GM12878 (cell line): Measurements from ENCODE around the gene NSL1. TPM values are rescaled to one million over a fixed set of nuclear protein-coding genes. Genes with fewer than 3 reads are reported as not detected.

Experiments used
- ATAC-seq: fragments of 200-7000 bp; cut with Tn5 transposase; 3 replicates; pipeline ENCODE4 v1.9.1; 2020; ENCODE audit warnings: mild to moderate bottlenecking, moderate library complexity
- BruUV-seq: library from RNA; stranded (reverse); fragments of 400-500 nt; replicated peaks from 2 replicates; lab custom pipeline; 2021; lab: Mats Ljungman, UMichigan
- CTCF ChIA-PET: fragments of 300-600 bp; sonication (Branson Sonifier 250); formaldehyde crosslinking; extraction: SDS; loops from one replicate; lab custom pipeline; 2021; ENCODE audit warnings: inconsistent platforms; lab: Yijun Ruan, JAX
- POLR2A ChIA-PET: fragments of 350-600 bp; formaldehyde crosslinking; extraction: SDS; loops from one replicate; lab custom pipeline; 2021; ENCODE audit warnings: inconsistent platforms; lab: Charles Lee
- RAD21 ChIA-PET: fragments of 300-600 bp; sonication (Branson Sonifier 250); formaldehyde crosslinking; loops from one replicate; lab custom pipeline; 2023; ENCODE audit warnings: antibody characterized with exemption; ENCODE audit not compliant: unreplicated experiment; lab: Charles Lee
- SMC1A ChIA-PET: fragments of 300-600 bp; sonication (Branson Sonifier 250); formaldehyde crosslinking; loops from one replicate; lab custom pipeline; 2023; ENCODE audit not compliant: unreplicated experiment, uncharacterized antibody; lab: Charles Lee
- DNase-seq: peaks from one replicate; pipeline ENCODE4 v3.0.0-alpha.2; 2011; ENCODE audit warnings: low read depth, low spot score
- FAIRE-seq: peaks from 3 replicates; lab custom pipeline; 2011; peaks lifted over from hg19 to GRCh38; lab: Jason Lieb, UNC
- H2AFZ ChIP-seq: 2 replicates; pipeline ENCODE4 v1.6.0; 2011; ENCODE audit warnings: low read depth, low read length, control low read depth; ENCODE audit not compliant: control insufficient read depth
- H3K27ac ChIP-seq: 2 replicates; pipeline ENCODE4 v1.5.1; 2011; ENCODE audit warnings: control low read depth; ENCODE audit not compliant: control insufficient read depth, insufficient read depth
- H3K27me3 ChIP-seq, 2 experiments: replicated peaks in 1 of 2; 2 replicates each; pipeline versions ENCODE4 v1.6.0 to v1.6.1; 2011; ENCODE audit warnings: low read length in 1 of 2; ENCODE audit not compliant: control insufficient read depth in 2 of 2, insufficient read depth in 2 of 2
- H3K36me3 ChIP-seq, 2 experiments: 2 replicates each; pipeline ENCODE4 v1.5.1; 2011; ENCODE audit warnings: low read length in 1 of 2; ENCODE audit not compliant: control insufficient read depth in 2 of 2, insufficient read depth in 2 of 2
- H3K4me1 ChIP-seq: 2 replicates; pipeline ENCODE4 v1.6.1; 2011; ENCODE audit warnings: mild to moderate bottlenecking, low read length, moderate library complexity, mixed read lengths; ENCODE audit not compliant: control insufficient read depth, insufficient read depth
- H3K4me2 ChIP-seq: 2 replicates; pipeline ENCODE4 v1.6.0; 2011; ENCODE audit warnings: control low read depth; ENCODE audit not compliant: control insufficient read depth, insufficient read depth
- H3K4me3 ChIP-seq: fragments of 200-600 bp; sonication (generic); 2 replicates; pipeline ENCODE4 v1.5.1; 2016
- H3K79me2 ChIP-seq: 2 replicates; pipeline ENCODE4 v1.6.0; 2011; ENCODE audit warnings: low read length; ENCODE audit not compliant: control insufficient read depth, insufficient read depth
- H3K9ac ChIP-seq: 2 replicates; pipeline ENCODE4 v1.8.0; 2011; ENCODE audit warnings: low read length, control low read depth, mixed read lengths; ENCODE audit not compliant: control insufficient read depth, insufficient read depth
- H3K9me3 ChIP-seq: replicated peaks from 3 replicates; pipeline ENCODE4 v1.5.1; 2011; ENCODE audit warnings: mild to moderate bottlenecking, low read length; ENCODE audit not compliant: control insufficient read depth, insufficient read depth
- H4K20me1 ChIP-seq: 2 replicates; pipeline ENCODE4 v1.6.0; 2011; ENCODE audit not compliant: control insufficient read depth, insufficient read depth
- CTCF ChIP-seq, 3 experiments: IDR thresholded peaks in 2 of 3; conservative IDR thresholded peaks in 1 of 3; 2 replicates each; pipeline ENCODE4 v1.5.1; 2011; ENCODE audit warnings: low read depth in 3 of 3, low read length in 3 of 3, mild to moderate bottlenecking in 3 of 3, control low read depth in 2 of 3, moderate library complexity in 2 of 3, inconsistent platforms in 1 of 3, mixed read lengths in 1 of 3; ENCODE audit not compliant: control insufficient read depth in 2 of 3, insufficient read depth in 1 of 3; ENCODE audit errors: extremely low read depth in 1 of 3
- EP300 ChIP-seq, 2 experiments: fragments of 150-350 bp in 1 of 2; IDR thresholded peaks; 2 replicates each; pipeline ENCODE4 v1.6.1; 2011 to 2012; ENCODE audit warnings: low read depth in 2 of 2, low read length in 2 of 2, borderline replicate concordance in 1 of 2, improper control_type of control experiment in 1 of 2, inconsistent platforms in 1 of 2; ENCODE audit not compliant: control insufficient read depth in 1 of 2
- GABPA ChIP-seq: IDR thresholded peaks from 2 replicates; pipeline ENCODE4 v1.6.1; 2014; ENCODE audit warnings: antibody characterized with exemption, low read depth, mild to moderate bottlenecking, inconsistent platforms
- HDAC2 ChIP-seq: fragments of 200-600 bp; sonication (generic); IDR thresholded peaks from 2 replicates; pipeline ENCODE4 v1.6.1; 2017
- KDM1A ChIP-seq: fragments of 200-600 bp; sonication (generic); IDR thresholded peaks from 2 replicates; pipeline ENCODE4 v1.6.1; 2016; ENCODE audit warnings: borderline replicate concordance
- NKRF ChIP-seq: fragments of 450-650 bp; conservative IDR thresholded peaks from 2 replicates; pipeline ENCODE4 v1.6.1; 2017; ENCODE audit warnings: mild to moderate bottlenecking, moderate library complexity
- NR2F1 ChIP-seq: fragments of 450-650 bp; conservative IDR thresholded peaks from 2 replicates; pipeline ENCODE4 v1.6.1; 2017; ENCODE audit warnings: mild to moderate bottlenecking
- PAX8 ChIP-seq: fragments of 450-650 bp; IDR thresholded peaks from 2 replicates; pipeline ENCODE4 v1.6.1; 2017; ENCODE audit warnings: mild to moderate bottlenecking, moderate library complexity
- PML ChIP-seq: IDR thresholded peaks from 2 replicates; pipeline ENCODE4 v1.6.1; 2012; ENCODE audit warnings: low read length, inconsistent platforms
- RELA ChIP-seq: fragments of 450-650 bp; IDR thresholded peaks from 2 replicates; pipeline ENCODE4 v1.8.0; 2014; ENCODE audit warnings: borderline replicate concordance; ENCODE audit not compliant: partially characterized antibody
- SP1 ChIP-seq: IDR thresholded peaks from one replicate; pipeline ENCODE4 v1.6.1; 2011; ENCODE audit warnings: low read depth, low read length
- ZBTB4 ChIP-seq: fragments of 450-650 bp; formaldehyde crosslinking; IDR thresholded peaks from 2 replicates; pipeline ENCODE4 v1.4.0; 2022; ENCODE audit warnings: mild to moderate bottlenecking, moderate library complexity
- ZNF207 ChIP-seq: fragments of 450-650 bp; IDR thresholded peaks from 2 replicates; pipeline ENCODE4 v1.6.1; 2014; ENCODE audit warnings: antibody characterized with exemption, mild to moderate bottlenecking, borderline replicate concordance
- ZNF24 ChIP-seq: fragments of 450-650 bp; IDR thresholded peaks from 2 replicates; pipeline ENCODE4 v1.6.1; 2017; ENCODE audit warnings: antibody characterized with exemption, mild to moderate bottlenecking
- WGBS: methylation state at CpG from one replicate; pipeline ENCODE4 v1.1.6; 2016; ENCODE audit warnings: low lambda C conversion rate; ENCODE audit not compliant: insufficient replicate concordance, insufficient coverage; ENCODE audit errors: missing lambda C conversion rate; 5-methylcytosine and 5-hydroxymethylcytosine counted together
- in situ Hi-C: fragments of 300-500 bp; cut with MboI; formaldehyde crosslinking; loops from 9 replicates; pipeline ENCODE4 v1.14.3; 2018; ENCODE audit warnings: mixed read lengths
- intact Hi-C: fragments of 100-400 bp; cut with micrococcal nuclease; formaldehyde crosslinking; loops from one replicate; pipeline ENCODE4 v1.14.2; 2022; ENCODE audit not compliant: unreplicated experiment
- polyA plus RNA-seq, 11 experiments: library from polyadenylated mRNA; depleted of rRNA in 4 of 11; unstranded in 6 of 11; stranded (reverse) in 5 of 11; fragments of >200 nt; fragmentation: Nextera tagmentation in 4 of 11; fragmentation: Illumina TruSeq in 1 of 11; extraction: Ambion mirVana in 4 of 11; extraction: Trizol in 1 of 11; gene quantifications; 1 replicate in 1 of 11; 2 replicates in 10 of 11; pipeline versions ENCODE4 v1.2.1 to v1.2.3, GENCODE V29; 2011 to 2016; ENCODE audit warnings: inconsistent platforms in 2 of 11, missing spikeins in 2 of 11, low read depth in 1 of 11
- total RNA-seq, 4 experiments: library from RNA; depleted of rRNA in 3 of 4; stranded (reverse); fragments of >200 nt in 3 of 4; fragmentation: Illumina TruSeq in 1 of 4; extraction: Trizol in 1 of 4; gene quantifications; 2 replicates each; pipeline versions ENCODE4 v1.2.1 to v1.2.3, GENCODE V29; 2013 to 2021

NSL1 gene
- total and polyA plus RNA-seq, 10 of the 15 experiments (the other 5 are each of a cell fraction or from before 2014, with no cell fraction given) = 36.7 to 74.2 (median 46.4) TPM

- RAD21 ChIA-PET = interaction anchor here (1.1 kb wide), 1 partner anchor 108 kb away, joined by 4 read pairs; no protein-coding TSS in a partner anchor
- CTCF ChIA-PET = interaction anchor here (0.8 to 4.7 kb wide), 10 partner anchors 9 to 295 kb away, joined by 3 to 22 read pairs (median 4); partner anchors contain the start of gene BATF3
- Histone ChIP-seq H3K27me3 (no peaks in the 10 kb centered on the region), H3K4me1 (peaks cover 4% of the 10 kb centered on the region; the same call in 1 of the 2 replicates), H3K4me2 (no peak overlapping the region), H3K9ac (no peak overlapping the region), H3K27ac (no peak overlapping the region), H4K20me1 (no peaks in the 10 kb centered on the region), H3K9me3 (peaks cover 17% of the 10 kb centered on the region), H3K36me3 (no peaks in the 10 kb centered on the region), H3K79me2 (peaks cover 7% of the 10 kb centered on the region), H2AFZ (no peak overlapping the region), H3K4me3 (no peak overlapping the region)
- ATAC-seq (no peak), DNase-seq (no peak), FAIRE-seq (no peak)
- POLR2A ChIA-PET = interaction anchor here (1.0 kb wide), 1 partner anchor 14 kb away, joined by 3 read pairs; no protein-coding TSS in a partner anchor
- intact Hi-C loops = no loop called here
- TF ChIP-seq CTCF (IDR thresholded peaks at IDR 0.05 in 2 of 3, conservative IDR thresholded peaks at IDR 0.05 in 1 of 3; ENCODE audit: control insufficient read depth in 2 of 3, extremely low read depth in 1 of 3, insufficient read depth in 1 of 3, low read depth in 3 of 3, low read length in 3 of 3) = no peak
- no peak for TF ChIP-seq ZNF24
- TF ChIP-seq ZBTB4 (CRISPR knock-in tag) = no peak
- no peak for TF ChIP-seq PAX8
- TF ChIP-seq KDM1A = no peak
- no peak for TF ChIP-seq HDAC2
- no peak for TF ChIP-seq NKRF
- no peak for TF ChIP-seq ZNF207
- TF ChIP-seq GABPA = no peak
- no peak for TF ChIP-seq NR2F1
- no peak for TF ChIP-seq RELA
- TF ChIP-seq EP300 (IDR thresholded peaks at IDR 0.05; ENCODE audit: borderline replicate concordance in 1 of 2, control insufficient read depth in 1 of 2, low read depth in 2 of 2, low read length in 2 of 2) = no peak
- TF ChIP-seq PML = no peak
- TF ChIP-seq SP1 = no peak
- 98% methylated on average over 2 of the region's 2 CpGs for WGBS
- SMC1A ChIA-PET = interaction anchor here (0.9 to 4.0 kb wide), 8 partner anchors 9 to 296 kb away, joined by 3 to 11 read pairs (median 4); no protein-coding TSS in a partner anchor
- BruUV-seq = no TSS peak
- in situ Hi-C loops = loop anchor here (5.0 kb wide), 1 partner anchor 306 kb away; no protein-coding TSS in a partner anchor
Measured at GRCh38 chr1:212773011-212773410, 18.6 kb downstream of the NSL1 start.
